DMS53 (cell line): ENCODE results near the gene MTFMT.
"Not testable (repeated sequence)": the region's sequence is repeated elsewhere in the genome, so short reads cannot be mapped to it uniquely, and the experiment has no call there.

Experiments used
- DNase-seq: peaks from one replicate; lab custom pipeline; 2025; lab: John Stamatoyannopoulos, UW

MTFMT gene

DNA sequence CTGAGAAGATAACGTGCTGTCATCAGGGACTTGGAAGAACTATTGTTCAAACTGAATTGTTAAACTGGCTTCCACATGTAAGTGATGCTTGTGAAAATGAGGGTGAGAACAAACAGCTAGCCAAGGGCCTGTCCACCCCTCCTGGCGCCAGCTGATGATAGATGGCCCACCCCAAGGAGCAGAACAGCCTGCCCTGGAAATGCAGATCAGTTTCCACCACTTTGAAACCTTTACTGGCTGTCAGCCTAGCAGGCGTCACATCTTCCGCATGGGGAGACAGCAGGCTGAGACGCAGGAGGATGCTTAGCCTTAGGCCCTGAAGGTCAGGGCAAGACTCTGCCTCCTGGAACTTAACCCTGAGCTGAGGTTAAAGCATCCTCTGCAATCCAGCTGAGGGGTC is 9.4 kb upstream of the MTFMT start:
- DNase-seq = no peak

DNA sequence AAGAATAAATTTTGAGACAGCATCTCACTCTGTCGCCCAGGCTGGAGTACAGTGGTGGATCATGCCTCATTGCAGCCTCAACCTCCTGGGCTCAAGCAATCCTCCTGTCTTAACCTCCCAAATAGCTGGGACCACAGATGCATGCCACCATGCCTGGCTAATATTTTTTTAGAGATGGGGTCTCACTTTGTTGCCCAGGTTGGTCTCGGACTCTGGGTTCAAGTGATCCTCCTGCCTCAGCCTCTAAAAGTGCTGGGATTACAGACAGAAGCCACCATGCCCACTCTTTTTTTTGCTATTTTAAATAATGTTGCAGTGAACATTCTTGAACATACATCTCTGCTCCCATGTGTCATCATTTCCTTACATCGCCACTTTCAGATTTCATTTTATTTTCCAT is 9.0 kb upstream of the MTFMT start:
- no peak for DNase-seq

DNA sequence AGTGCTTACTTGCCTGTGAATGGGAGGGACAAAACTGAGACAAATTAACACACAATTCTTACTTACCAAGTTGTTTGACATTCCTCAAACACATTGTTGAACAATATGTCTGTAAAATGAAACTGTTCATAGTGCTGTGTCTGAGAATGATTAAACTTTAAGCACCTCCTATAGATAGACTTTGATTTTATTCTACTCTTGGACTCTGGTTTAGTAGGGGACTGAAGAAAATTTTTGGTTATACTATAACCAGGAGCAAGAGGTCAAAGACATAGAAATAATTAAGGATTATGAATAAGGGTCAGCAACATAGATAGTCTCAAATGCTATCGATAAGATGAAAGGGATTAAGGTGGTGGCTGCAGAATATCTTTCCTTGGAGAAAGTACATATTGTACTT is 7.9 kb upstream of the MTFMT start:
- no peak for DNase-seq

DNA sequence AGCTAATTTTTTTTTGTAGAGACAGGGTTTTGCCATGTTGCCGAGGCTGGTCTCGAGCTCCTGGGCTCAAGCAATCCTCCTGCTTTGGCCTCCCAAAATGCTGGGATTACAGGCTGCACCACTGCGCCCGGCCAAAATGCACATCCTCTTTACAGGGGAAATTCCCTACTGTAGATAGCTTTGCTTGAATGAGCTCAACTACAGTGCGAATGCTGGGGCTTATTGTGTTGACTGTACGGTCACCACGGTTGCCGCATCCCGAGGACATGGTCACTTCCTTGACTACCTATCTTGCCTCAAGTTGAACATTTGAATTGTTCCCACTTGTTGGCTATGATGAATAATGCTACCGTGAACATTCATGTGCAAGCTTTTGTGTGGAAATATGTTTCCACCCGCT is 5.3 kb upstream of the MTFMT start:
- no peak for DNase-seq

DNA sequence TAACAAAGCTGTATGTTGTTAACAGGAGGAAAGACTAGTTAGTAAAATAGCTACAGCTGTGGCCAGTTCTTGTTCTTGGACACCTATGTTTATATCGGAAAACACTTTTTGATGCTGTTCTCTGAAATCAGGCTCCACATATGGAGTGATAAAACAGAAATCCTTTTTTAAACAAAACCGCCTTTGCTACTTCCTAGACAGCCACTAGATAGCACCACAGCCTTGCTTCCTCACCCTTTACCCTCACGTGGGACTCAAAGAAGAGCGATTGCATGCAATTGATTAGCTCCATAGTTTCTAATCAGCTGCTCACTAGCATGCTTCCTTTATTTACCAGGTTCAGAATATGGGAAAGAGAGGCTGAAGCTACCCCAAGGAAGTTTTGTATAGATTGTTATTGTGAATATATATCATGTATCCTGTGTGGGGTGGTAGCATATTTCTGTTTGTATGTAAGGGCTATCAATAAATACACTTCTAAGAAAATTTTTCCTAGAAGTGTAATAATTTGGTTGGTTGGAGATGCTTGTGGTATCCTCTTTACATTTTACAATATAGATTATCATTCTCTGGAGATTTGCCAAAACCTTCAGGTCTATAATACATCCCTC is 4.3 kb upstream of the MTFMT start:
- peak; percentile 63 for DNase-seq

DNA sequence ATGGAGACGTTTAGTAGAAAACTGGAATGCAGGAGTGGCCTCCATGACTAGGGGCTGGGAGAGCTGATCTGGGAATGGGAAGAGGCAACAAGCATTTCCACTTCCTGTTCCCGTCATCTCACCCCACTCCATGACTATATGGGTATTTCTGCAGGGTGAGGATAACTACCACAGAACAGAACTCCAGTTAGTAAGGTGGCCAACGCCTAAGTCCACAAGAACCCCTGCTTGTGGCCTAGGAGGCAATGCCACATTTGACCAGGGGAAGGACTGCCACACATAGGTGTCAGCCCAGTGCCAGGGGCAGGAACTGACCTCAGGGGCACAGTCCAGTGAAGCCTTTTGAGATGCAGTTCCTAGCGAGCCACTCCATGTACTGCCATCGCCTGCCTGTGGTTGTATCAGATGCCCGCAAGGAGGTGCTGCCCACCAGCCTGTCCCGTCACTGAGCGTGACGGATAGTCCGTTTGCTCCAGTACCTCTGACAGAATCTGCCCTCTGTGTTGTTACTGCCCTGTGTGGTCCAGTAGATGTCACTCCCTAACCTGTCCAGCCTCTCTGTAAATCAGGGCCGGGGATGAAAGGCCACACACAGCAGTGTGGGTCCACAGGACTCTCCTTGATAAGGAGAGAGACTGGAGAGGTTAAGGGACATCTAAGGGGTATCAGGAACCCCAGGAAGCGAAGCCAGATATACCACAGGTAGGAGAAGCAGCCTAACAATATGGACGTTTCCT is 3.5 kb upstream of the MTFMT start:
- DNase-seq = peak; percentile 91

DNA sequence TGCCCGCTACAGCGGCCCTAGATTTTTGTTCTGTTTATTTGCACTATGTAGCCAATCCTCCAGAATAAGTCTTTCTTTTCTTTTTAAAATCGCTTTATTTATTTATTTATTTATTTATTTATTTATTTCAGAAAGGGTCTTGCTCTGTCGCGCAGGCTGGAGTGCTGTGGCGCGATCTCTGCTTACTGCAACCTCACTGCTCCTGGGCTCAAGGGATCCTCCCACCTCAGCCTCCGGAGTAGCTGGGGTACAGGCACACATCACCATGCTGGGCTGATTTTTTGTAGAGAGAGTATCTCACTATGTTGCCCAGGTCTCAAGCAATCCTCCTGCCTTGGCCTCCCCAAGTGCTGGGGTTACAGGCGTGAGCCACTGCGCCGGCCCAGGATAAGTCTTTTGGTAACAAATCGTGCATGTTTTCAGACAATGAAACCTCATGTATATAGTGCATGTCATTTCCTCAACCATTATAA is 333 bp upstream of the MTFMT start:
- no peak for DNase-seq

DNA sequence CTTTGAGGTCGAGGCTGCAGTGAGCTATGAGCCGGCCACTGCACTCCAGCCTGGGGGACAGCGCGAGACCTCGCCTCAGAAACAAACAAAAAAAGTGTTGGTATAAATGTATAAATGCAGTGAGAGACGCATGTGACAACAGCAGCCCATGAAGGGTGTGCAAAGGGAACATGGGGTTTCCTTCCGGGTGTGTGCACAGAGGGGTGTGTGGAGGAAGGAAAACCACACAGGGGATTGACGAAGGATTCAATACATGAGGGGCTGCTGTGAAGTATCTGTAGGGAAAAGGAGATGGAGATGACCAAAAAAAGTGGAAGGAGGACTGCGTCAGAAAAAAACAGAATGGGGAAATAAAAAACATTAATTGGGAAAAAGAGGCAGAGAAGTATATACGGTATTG is 1.1 kb downstream of the MTFMT start:
- DNase-seq = no peak

DNA sequence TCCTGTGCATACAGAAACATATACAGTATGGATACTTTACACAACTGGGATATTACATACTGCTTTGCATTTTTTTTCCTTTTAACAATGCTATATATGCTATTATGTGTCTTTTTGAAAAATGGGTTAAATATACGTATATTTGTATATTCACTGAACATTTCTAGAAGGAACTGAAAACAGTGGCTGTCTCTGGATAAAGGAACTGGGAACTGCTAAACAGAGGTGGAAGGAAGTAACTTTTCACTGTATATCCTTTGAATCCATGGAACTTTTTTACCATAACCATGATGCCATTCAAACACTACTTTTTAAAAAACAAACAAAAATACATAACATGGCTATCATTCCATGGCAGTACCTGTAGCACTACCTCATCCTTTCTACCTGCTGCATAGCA is 1.8 kb downstream of the MTFMT start:
- DNase-seq = no peak

DNA sequence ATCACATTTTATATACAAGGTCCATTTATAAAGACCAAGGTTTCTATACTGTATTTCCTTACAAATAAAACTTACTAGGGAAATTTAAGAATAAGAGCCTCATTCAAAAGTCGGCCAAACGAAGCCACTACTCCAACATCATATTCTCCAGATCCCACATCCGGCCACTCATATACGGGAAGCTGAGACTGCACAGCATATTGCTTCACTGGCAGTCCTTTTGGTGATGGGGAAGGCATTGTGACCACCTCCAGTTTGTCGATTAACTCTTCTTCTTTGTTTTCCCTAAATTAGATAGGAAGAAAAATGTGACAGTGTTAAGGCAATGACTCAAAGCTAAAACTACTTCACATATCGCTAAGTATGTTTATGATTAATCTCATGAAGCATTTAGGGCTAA is 2.7 kb downstream of the MTFMT start:
- no peak for DNase-seq

DNA sequence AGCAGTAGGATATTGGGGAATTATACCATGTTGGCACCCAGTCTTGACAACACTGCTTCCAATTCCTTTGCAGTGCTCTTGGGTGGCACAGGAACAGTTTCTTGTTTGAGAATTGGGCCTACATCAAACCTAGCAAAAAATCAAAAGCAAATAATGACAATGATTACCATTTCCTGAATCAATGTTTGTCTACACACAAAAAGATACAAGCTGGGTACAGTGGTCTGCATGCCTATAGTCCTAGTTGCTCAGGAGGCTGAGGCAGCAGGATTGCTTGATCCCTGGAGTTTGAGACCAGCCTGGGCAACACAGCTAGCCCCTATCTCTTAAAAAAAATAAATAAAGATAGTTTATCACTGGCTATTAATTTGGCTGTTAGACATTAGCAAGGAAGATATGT is 8.0 kb downstream of the MTFMT start:
- no peak for DNase-seq

DNA sequence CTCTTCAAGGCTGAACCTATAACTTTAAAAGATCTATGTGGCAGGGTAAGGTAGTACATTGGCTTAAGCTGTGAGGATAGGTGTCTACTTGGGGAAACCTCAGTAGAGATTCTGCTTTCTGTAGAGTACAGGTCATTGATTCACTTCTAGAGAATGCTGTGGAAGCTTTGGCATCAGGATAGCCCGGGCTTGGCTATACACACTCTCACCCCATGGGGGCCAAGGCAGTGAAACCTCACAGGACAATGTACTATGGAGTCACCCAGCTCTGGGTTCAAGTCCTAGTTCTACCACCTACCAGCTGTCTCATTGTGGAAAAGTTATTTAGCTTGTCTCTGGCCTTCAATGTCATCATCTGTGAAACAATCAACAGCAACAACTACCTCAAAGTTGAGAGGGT is 9.0 kb downstream of the MTFMT start:
- no peak for DNase-seq

DNA sequence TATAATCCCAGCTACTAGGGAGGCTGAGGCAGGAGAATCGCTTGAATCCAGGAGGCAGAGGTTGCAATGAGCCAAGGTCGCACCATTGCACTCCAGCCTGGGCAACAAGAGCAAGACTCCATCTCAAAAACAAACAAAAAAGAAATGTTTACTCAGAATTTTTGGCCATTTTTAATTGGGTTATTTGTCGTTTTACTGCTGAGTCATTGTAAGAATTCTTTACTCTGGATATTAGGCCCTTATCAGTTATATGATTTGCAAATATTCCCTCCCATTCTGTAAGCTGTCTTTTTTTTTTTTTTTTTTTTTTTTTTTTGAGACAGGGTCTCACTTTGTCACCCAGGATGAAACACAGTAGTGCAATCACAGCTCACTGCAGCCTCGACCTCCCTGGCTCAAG is 18.2 kb downstream of the MTFMT start:
- DNase-seq = not testable (repeated sequence)

DNA sequence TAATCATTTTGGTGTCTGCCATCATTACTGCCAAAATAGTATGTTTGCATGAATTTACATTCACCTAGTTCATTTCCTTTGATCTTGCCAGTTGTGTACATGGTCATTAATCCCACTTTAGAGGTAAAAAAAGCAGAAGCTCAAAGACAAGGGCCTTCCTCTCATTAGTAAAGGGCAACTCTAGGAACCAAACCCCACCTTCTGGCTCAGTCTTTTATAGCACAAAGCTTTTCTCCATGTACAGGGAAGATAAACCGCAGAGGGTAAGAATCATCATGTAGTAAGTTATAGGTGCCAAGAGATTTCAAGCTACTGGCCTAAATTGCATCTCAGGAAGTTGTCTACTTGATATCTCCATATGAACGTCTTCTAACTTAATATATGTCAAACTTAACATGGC is 20.5 kb downstream of the MTFMT start:
- DNase-seq = no peak

DNA sequence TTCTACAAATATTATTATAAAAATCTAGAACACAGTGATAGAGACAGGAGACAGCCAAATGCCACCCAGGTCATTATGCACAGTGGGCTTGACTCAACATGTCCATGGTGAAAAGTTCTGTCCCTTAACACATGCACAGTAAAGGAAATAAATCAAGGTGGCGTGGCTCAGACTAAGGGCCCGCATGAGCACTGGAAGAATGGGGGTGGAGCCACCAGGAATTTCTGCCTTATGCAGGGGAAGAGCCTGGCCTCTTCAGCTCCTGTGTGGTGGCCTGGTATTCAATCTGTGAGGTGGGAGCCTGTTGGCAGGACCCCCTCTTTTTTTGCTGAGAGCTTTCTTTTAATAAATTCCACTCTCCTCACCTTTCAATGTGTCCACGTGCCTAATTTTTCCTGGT is 22.6 kb downstream of the MTFMT start:
- DNase-seq = no peak

DNA sequence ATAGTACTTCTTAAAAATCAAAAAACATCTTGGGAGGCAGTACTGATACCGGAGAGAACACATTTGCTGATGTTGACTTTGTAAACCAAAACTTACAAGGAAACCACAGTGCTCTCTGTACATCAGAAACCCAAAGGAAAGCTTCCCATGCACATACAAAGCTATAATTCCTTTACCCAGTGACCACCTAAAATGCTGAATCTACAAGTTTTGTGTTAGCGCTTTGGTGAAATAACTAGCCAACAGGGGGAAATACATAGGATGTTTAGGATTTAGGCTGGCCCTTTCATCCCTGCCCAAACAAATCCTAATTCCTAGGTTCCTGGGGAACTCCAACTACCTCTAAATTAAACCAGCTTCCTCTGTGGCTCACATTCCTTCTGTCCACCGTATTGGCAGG is 24.4 kb downstream of the MTFMT start:
- no peak for DNase-seq

DNA sequence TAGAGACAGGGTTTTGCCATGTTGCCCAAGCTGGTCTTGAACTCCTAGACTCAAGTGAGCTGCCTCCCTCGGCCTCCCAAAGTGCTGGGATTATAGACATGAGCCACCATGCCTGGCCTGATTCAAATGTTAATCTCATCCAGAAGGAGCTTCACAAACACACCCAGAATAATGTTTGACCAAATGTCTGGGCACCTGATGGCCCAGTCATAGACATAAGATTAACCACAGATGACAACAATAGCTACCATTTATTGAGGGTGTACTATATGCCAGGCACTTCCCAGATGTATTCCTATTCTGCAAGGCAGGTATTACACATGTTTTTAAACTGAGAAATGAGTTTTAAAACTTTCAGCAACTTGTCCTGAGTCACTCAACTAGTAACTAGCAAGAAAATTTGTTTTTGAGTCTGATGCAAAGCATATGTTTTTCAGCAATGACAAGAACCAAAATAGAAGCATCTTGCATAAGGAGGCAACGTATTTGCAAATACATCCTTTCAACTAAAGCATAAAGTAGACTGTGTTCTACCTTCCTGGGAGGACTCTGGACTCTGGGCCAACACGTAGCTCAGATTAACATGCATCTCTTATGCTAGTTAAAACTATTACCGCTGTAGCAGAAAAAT is 31.6 kb downstream of the MTFMT start:
- no peak for DNase-seq

DNA sequence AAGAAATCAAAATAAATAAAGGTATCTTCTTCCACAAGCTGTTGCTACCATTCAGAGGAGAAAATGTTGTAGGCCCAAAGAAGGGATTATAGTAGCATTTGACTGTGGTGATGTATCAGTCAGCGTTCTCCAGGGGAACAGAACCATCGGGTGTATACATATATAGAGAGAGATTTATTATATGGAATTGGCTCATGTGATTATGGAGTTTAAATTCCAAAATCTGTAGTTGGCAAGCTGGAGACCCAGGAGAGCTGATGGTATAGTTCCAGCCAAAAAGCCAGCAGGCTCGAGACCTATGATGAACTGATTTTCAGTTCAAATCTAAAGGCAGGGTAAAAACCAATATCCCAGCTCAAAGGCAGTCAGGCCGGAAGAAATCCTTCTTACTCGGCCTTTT is 32.4 kb downstream of the MTFMT start:
- no peak for DNase-seq

DNA sequence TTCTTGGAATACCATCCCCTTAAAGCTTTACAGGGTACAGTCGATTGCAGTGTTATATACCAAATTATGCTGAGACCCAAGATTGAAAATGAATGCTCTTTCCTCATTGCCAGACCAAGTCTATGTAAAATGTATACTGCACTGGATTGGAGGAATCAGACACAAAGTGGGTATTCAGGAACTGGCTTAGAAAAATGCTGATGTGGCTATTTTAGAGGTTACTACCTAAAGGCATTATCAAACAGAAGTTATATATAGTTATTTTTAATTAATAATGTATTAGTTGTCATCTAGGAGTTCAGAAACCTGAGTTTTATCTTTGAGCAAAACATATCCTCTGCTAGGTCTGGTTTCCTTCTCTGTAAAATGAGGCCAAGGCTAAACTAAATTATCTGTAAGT is 36.1 kb downstream of the MTFMT start:
- no peak for DNase-seq

DNA sequence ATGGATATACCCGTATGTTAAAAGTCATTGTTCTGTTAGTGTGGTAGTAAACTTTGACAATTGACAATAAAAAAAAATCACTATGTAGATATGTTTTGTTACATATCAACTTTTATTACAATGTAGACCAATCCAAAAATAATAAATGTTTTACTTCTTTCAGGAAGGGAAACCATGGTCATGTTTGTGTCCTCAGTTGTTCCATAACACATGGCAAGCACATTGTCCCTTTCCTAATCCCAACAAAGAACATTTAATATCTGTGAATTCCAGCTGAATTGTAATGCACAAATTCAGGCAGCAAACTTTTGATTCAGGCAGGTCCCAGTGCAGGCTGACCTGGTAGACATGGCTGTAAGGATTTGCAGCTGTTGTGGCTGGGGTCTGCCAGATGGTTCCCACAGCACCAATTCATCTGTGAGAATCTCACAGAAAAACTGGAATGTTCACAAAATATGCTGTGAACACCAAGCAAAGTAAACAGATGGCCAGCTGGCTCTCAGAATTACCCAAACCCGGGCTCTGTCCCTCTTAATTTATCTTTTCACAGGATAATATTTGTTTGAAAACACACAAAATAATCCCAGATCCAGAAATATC is 37.8 kb downstream of the MTFMT start:
- DNase-seq = peak; percentile 7

DNA sequence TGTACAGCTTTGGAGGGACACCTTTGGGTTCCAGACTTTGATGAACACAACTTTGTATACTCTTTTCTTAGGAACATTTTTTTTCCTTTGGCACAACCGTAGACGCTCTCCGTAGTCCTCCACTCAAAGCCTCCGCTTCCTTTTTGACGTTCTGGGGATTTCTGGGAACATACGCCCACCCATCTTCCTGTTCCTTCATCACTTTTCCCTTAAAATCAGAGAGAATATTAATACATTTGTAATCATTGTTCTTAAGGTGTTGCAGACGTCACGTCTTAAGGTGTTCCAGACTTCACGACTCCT is 39.3 kb downstream of the MTFMT start:
- DNase-seq = no peak

DNA sequence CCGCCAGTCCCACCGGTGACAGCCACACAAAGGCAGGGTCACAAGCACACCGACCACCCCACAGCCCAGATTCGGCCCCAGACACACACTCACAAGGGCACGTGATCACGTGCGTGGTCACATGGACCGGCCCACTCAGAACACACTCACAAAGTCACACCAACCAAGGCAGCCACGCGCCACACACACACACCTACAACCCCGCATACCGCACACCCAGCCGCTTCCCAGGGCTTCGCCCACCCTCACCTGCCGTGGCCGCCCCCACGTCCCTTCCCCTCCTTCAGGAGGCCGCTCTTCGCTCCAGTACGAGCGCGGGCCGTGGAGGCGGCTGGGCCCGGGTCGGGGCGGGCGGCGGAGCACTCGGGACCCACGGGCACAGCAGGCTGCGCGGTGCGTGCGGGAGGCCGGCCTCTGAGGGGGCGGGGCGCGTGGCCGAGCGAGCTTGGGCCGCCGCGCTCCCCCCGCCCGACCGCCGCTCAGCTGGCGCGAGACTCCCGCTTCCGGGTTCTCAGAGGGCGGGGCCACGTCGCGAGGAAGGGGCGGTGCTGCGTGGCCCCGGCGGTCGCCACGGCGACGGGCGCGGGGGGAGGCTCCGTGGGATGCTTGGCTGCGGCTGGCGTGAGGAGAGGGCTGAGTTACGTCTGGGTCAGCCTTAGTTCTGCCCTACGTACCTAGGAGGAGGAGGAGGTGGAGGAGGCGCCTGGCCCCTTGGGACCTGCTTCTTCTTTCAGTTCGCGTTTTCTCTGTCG is 39.8 kb downstream of the MTFMT start, which contains the start of gene SPG21:
TSS of gene SPG21 (minus strand) at position 499 of the 752 bp plus-strand sequence. CDS start 6,345 bp downstream, outside the sequence.
- DNase-seq = peak; percentile 96
